Upper lobe of left lung (tissue), 4 donors: Measurements from ENCODE around the gene MXRA8.

Experiments used
- CTCF ChIP-seq, 6 experiments: fragments of 450-650 bp in 4 of 6; fragments of 200-600 bp in 2 of 6; sonication (generic) in 2 of 6; IDR thresholded peaks; one replicate each; pipeline ENCODE4 v1.5.1; 2016 to 2019; ENCODE audit warnings: antibody characterized with exemption in 6 of 6
- POLR2A ChIP-seq, 4 donors: fragments of 450-650 bp; IDR thresholded peaks; one replicate each; pipeline ENCODE4 v1.5.1; 2016 to 2017; ENCODE audit warnings: antibody characterized with exemption in 4 of 4, mild to moderate bottlenecking in 2 of 4
- POLR2AphosphoS5 ChIP-seq, 2 donors: sonication (generic); formaldehyde crosslinking; IDR thresholded peaks; one replicate each; pipeline ENCODE4 v1.5.1; 2017; ENCODE audit warnings: antibody characterized with exemption in 2 of 2

- TF ChIP-seq POLR2AphosphoS5 (IDR thresholded peaks at IDR 0.05), result no peak
- no peak for TF ChIP-seq CTCF (IDR thresholded peaks at IDR 0.05)
- no peak for TF ChIP-seq POLR2A (IDR thresholded peaks at IDR 0.05)
Measured at GRCh38 chr1:1334835-1335234, 23.5 kb downstream of the MXRA8 start.
